KOPT-K1 (cell line): Measurements from ENCODE around the gene COL13A1.

Experiments used
- H3K27ac ChIP-seq: fragments of 200-600 bp; sonication (generic); 2 replicates; pipeline ENCODE4 v1.5.1; 2016; ENCODE audit warnings: antibody characterized with exemption, mild to moderate bottlenecking, low read depth, low read length; ENCODE audit not compliant: poor library complexity, severe bottlenecking
- H3K36me3 ChIP-seq: fragments of 200-600 bp; sonication (generic); 2 replicates; pipeline ENCODE4 v1.5.1; 2017; ENCODE audit warnings: antibody characterized with exemption, mild to moderate bottlenecking, low read length, moderate library complexity; ENCODE audit not compliant: insufficient read depth
- H3K9me3 ChIP-seq: fragments of 200-600 bp; sonication (generic); 2 replicates; pipeline ENCODE4 v1.5.1; 2017; ENCODE audit warnings: antibody characterized with exemption, low read length, mild to moderate bottlenecking; ENCODE audit not compliant: insufficient read depth, poor library complexity, severe bottlenecking

The COL13A1 gene

DNA sequence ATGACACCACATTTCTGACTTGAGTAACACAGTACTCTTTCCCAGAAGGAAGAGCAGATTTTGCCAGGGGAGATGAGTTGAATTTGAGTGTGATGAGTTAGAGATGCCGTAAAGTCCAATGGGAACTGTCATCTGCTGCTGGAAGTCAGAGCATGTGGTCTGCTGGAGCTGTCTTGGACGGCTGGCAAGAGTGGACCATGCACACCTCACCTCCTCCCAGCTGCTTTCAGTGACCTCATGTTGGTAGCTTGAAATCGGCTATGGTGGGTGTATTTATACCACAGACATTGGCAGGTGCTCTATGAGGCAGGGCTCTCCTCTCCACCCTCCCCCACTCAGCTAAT, 82.3 kb downstream of the COL13A1 start:
- Histone ChIP-seq H3K36me3 (no peaks in the 10 kb centered on the region), H3K9me3 (no peaks in the 10 kb centered on the region), H3K27ac (no peak overlapping the region)

DNA sequence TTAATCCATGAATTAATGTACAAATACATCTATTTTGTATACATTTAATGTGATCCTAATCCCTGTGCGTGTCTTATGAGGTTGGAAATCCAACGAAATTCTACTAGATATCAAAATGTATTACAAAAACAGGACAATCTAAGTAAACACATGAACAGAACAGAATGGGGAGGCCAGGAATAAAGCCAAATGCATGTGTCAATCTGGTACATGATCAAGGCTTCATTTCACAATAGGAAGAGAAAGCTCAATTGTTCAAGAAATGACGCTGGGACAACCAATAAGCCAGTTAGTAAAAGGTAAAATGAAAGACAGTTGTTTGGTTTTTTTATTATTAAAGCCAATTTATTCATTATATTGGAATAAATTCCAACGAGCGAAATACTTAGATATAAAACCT, 83.0 kb downstream of the COL13A1 start:
- Histone ChIP-seq H3K36me3 (no peaks in the 10 kb centered on the region), H3K9me3 (no peaks in the 10 kb centered on the region), H3K27ac (no peak overlapping the region)

DNA sequence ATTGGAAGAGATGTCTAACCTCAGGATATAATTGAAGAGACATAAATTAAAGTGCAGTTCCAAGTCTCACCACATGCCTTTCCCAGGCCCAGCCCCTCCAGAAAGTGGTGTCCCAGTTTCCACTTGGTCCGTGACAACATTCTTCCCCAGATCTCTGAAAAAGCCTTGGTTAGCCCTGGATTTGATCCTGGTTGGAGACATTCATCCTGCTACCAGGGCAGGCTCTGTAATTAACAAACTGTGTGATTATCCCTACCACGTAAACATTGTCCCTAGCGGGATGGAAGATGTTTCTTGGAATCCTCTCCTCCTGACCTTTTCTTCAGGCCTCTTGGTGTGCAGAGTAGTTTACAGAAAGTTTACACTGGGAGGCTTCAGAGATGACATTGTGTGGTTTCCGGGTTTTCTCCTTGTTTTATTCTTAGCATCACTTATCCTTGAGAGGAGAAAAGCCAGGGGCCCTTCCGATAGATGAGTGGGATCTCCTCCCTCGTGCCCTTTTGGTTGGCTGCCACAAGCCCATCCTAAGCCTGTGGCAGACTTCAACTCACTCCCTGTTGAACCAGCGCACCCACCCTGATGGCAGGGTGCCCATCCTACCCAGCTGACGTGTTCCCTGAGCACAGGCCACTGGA, 83.8 kb downstream of the COL13A1 start:
- no peaks in the 10 kb centered on the region for H3K36me3 ChIP-seq
- H3K9me3 ChIP-seq = no peaks in the 10 kb centered on the region
- H3K27ac ChIP-seq = no peak overlapping the region

DNA sequence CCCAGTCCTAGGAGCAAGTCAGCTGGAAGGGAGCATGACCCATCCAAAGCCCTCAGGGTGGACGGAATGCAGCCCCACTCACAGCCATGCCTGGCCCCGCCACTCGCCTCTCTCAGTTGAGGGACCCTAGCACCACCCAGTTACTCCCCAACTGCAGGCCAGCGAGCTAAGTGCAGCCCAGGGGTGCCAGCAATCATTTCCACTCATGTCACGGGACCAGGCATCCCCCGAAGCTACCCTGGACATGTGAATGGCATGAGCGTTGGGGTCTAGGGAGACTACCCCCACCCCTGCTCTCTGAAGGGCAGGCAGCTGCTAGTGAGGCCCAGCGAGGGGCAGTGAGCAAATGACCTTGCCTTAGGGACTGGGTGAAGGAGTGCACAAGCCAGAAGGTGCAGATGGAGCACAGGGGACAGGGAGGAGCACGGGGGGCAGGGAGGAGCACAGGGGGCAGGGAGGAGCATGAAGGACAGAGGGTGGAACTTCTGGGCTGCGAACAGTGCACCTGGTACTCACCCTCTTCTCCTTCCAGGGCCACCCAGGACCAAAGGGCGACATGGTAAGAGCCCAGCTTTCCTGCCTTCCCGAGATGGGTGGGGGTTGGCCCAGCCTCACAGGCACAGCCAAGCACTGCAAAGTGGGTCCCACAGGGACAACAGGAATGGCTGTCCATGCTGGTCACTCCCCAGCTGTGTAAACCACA, 87.3 kb downstream of the COL13A1 start:
- Histone ChIP-seq H3K9me3 (no peaks in the 10 kb centered on the region), H3K27ac (no peak overlapping the region), H3K36me3 (no peaks in the 10 kb centered on the region)

DNA sequence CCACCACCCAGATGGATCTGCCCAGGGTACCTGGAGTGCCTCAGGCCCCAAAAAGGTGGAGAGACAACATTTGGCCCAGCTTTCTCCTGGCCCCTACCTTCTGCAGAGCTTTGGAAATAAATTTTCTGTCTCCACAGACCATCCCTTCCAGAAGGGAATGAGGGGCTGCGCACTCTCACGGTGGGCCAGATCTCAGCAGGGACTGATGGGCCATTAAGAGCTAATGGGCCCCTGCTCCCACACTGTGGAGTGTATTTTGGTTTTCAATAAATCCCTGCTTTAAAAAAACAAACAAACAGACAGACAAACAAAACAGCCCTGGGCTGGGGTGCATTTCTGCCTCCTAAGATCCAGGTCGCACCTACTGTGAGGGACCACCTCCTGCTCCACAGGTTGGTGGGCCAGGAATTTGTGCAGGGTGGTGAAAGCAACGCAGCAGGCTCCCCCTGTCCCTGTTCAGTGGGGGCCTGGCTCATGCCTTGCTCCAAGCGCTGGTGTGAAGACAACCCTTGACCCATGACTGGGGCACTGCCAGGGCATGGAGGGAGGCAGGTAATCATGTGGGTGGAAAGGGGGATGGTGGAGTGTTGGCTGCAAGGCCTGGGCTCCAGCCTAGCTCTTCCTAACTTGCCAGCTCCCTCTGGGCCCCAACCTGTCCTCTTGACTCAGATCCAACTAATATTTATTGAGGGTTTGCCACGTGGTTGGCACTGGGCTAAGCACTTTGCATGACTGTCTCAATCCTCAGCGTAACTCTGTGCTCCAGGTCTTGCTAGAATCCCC, 88.5 kb downstream of the COL13A1 start:
- H3K9me3 ChIP-seq = no peaks in the 10 kb centered on the region
- H3K27ac ChIP-seq = no peak overlapping the region
- H3K36me3 ChIP-seq = no peaks in the 10 kb centered on the region

DNA sequence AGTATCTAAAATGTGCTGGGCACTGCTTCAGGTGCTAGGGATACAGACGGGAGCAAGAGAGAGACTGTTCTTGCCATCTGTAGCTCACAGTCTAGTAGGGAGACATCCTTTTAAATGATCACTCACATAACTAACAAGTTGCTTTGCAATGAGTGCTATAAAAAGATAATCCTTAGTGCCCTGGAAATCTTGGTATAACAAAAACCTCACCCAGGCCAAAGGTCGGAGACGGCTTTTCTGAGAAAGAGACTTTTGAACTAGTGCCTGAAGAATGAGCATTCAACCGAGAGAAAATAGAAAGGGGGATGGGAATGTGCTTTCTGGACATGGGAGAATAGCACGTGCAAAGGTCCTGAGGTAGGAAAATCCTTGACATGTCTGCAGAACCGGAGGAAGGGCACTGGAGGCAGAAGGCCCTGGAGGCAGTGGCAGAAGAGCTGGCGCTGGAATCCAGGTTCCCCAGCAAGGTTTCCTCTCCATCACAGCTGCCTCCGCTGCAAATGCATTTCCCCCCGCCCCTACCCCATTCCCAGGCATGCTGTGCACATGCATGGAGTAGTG, 89.4 kb downstream of the COL13A1 start:
- Histone ChIP-seq H3K9me3 (no peaks in the 10 kb centered on the region), H3K27ac (no peak overlapping the region), H3K36me3 (no peaks in the 10 kb centered on the region)

DNA sequence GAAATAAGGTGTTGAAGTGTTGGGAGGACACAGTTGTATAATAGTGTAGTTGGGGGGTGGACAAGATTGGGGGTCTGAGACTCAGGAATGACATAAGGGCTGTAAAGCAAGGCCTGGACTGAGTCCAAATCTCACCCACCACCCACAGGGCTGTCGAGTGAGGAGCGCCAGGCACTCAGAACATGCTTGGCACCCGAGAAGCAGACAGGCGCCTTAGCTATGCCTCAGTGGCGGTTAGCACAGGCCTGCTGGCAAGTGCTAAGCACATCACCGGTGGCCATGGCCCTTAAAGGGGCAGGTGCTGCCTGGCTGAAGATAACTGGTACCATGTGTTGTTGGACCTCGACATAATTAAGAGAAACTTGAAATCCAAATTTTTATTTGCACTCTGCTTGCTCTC, 90.7 kb downstream of the COL13A1 start:
- Histone ChIP-seq H3K36me3 (no peaks in the 10 kb centered on the region), H3K9me3 (no peaks in the 10 kb centered on the region)

DNA sequence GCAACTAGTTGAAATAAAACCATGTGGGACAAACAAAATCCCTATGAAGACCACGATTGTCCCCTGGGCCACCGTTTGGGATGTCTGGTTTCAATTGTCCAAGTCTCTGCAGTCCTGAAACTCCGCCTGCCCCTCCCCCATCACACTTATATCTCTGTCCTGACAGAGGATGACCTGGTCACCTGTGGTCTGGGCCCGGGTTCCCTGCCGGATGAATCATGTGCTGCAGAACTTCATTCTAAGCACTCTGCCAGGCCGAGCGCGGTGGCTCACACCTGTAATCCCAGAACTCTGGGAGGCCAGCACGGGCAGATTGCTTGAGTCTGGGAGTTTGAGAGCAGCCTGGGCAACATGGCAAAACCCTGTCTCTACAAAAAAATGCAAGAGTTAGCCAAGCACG, 91.1 kb downstream of the COL13A1 start:
- no peaks in the 10 kb centered on the region for H3K36me3 ChIP-seq
- no peaks in the 10 kb centered on the region for H3K9me3 ChIP-seq
- no peak overlapping the region for H3K27ac ChIP-seq

More for the DNA sequence above, 90.7 kb downstream of the COL13A1 start:
- H3K27ac ChIP-seq = no peak overlapping the region

DNA sequence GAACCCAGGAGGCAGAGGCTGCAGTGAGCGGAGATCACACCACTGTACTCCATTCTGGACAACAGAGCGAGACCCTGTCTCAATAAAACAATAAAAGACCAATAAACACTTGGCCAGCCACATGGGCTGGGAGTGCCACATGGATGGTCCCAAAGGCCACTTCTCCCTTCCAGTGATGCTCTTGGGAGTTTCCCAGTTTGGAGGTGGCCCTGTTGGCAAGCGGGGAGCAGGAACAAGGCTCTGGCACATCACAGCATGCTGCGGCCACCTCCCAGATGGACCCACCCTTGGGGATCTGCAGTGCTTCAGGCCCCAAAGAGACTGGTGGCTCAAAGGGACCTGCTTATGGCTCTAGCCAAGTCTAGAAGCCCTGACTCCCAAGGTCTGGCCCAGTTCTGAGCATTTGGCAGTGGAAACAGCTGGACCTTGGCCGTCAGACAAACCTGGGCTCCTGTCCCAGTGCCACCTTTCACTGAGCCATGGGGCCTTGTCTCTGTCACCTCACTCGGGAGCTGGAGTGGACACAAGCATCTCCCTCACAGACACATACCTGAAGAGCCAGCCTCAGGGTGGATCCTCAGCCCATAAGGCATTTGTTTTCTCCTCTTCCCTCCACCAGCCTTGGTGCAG, 91.7 kb downstream of the COL13A1 start:
- no peak overlapping the region for H3K27ac ChIP-seq
- no peaks in the 10 kb centered on the region for H3K9me3 ChIP-seq

DNA sequence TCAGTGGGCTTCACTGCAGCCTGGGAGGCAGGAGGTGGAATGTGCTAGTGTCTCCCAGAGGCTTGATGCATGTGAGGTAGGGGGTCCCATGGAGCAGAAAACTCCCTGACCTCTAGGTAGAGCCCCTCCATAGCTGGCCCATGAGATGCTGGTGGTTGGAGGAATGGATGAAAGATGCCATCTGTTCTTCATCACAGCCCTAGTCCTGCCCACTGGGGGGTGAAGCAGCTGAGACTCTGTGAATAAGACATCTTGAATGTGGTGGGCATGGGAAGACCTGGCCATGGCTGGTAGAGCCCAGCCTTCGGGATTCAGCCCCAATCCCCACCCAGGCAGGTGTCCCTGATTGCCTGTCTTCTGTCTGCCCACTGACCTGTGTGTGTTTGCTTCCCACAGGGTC, 92.5 kb downstream of the COL13A1 start:
- Histone ChIP-seq H3K9me3 (no peaks in the 10 kb centered on the region), H3K27ac (no peak overlapping the region), H3K36me3 (no peaks in the 10 kb centered on the region)

More for the DNA sequence above, 91.7 kb downstream of the COL13A1 start:
- no peaks in the 10 kb centered on the region for H3K36me3 ChIP-seq

DNA sequence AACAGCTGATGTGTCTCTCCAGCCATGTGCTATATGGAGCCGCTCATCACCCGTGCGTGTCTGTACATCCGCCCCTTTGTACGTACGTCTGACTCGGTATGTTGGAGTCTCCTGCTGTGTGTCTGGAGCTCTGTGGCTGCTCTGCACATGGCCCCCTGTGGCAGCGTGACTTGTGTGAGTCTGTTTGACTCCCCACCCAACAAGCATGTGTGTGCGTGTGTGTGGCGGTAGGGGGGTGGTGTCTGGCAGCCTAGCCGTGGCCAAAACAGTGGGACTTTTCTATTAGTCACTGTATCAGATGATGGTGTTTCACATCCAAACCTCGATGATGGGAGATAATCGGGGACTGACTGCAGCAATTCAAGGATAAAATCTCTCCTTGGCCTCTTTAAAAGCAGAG, 94.1 kb downstream of the COL13A1 start:
- Histone ChIP-seq H3K9me3 (no peaks in the 10 kb centered on the region), H3K27ac (no peak overlapping the region), H3K36me3 (no peaks in the 10 kb centered on the region)

DNA sequence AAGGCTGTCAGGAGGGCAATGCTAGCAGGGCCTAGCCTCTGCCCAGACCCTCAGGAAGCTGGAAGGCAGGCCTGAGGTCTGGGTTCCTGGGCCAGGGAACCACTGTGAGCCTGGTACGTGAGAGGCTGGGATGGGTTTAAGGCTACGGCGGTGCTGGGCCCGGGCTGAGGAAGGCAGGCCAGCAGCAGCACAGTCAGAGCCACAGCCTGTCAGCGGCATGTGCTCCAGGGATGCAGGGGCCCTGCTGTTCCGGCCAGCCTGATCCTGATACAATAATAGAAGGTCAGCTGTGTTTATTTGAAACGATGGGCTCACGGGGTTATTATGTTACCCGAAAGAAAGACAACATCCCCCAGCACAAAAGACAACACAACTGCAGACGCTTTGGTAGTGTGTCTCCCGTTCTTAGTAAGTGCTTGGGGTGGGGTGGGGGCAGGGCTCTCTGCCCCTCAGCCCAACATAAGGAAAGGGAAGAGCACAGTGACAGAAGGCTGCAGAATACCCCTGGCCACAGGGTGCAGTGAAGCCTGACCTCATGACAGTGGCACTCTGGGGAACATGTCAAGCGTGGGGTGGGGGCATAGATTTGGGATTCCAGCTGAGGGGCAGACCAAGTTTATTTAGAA, 95.0 kb downstream of the COL13A1 start:
- no peak overlapping the region for H3K27ac ChIP-seq
- no peaks in the 10 kb centered on the region for H3K36me3 ChIP-seq
- no peaks in the 10 kb centered on the region for H3K9me3 ChIP-seq

DNA sequence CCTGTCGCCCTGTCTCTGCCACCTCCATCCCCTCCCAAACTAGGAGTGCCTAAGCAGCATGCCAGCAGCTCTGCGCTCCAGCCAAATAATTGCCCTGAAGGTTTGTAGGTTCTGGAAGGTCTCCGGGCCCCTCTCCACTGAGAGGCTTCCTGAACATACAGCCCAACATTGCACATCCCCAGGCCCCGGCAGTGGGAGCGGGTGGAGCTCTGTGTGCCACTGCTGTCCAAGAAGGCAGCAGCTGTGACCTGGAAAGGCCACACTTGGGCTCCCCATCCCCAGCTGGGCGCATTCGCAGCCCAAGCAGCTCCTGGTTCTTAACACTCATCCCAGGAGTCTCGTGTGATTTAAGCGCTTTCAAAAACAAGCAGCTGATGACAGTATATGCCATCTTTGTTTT, 95.7 kb downstream of the COL13A1 start:
- Histone ChIP-seq H3K27ac (no peak overlapping the region), H3K36me3 (no peaks in the 10 kb centered on the region), H3K9me3 (no peaks in the 10 kb centered on the region)

DNA sequence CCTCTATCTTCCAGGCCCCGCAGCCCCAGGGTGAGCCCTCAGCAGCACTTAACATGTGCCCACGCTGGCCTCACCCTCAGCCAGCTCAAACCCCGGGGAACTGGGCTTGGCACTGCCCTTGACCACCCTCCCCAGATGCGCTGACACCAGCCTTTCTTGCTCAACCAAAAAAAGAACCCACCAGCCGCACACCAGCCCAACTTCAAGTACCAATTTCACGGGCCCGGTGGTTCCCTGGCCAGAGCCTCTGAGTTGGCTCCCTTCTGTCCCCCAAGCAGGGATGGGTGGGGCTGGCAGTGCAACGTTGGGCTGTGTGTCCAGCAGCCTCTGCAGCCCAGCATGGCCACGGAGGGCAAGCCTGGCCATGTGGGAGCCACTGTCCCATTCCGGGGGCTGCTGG, 96.3 kb downstream of the COL13A1 start:
- Histone ChIP-seq H3K9me3 (no peaks in the 10 kb centered on the region), H3K36me3 (no peaks in the 10 kb centered on the region), H3K27ac (no peak overlapping the region)

DNA sequence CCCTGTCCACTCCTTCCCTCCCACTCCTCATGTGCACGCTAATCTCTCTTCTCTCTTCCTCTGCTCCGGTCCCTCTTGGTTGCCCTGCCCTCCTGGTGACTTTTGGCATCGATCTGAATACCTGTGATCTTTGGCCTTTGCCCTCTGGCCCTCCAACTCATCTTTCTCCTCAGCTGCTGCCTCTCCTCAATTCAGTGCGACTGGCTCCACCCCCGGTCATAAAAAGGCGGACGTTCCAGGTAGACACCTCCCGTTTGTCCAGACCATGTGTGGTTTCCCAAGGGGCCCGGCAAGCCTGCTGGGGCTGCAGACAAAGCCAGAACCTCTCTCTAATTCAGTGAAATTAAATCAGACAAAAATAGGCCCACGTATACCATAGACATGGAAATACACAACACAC, 96.8 kb downstream of the COL13A1 start:
- Histone ChIP-seq H3K27ac (no peak overlapping the region), H3K36me3 (no peaks in the 10 kb centered on the region), H3K9me3 (no peaks in the 10 kb centered on the region)
